ENCODE results near the gene LRRK1.

LRRK1 gene

DNA sequence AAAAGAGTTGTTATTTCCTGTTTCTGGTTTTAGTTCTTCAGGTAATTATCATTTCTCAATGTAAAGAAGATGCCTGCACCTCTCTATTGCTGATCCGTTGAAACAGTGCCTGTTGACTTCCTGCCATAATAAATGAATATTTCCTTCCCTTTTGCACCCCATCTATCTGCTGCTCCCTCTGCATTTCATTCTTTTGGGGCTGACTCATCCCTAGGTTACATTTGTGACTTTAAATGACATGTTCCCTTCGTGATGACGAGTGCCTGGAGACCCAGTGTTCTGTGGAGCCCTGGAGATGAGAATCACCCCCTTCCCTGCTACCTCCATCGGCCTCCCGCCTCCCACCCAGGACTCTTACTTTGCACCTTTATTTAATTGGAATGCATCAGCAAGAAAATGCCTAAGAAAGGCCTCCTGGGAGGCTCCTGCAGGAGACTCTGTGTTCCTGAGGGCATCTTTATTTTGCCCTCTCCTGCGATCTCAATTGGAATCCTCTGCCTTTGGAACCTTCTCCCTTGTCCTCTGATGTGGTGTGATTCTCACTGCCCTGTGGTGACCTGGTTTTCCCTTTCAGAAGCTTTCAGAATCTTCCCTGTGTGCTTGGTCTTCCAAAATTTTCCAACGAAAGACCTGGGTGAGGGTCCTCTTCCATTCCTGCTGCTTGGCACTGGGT is 13.7 kb downstream of the LRRK1 start:
- DNase-seq (ENCODE audit: low read depth in 2 of 2): no peak

DNA sequence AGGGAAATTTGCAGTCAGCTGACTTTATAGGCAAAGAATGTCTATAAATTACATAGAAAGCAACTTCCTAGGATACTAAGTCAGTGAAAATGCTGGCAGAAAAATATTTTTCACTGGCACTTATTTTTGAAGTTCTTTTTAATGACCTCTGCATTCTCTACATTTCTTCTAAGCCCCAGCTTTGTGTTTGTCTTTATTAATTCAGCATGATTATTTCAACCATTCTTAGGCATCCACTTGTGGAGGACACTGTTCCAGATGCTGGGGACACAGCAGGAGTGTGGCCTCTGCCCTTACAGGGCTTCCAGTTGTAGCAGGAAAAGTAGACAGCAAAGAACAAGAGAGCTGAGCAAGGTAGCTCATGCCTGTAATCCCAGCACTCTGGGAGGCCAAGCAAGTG is 15.0 kb downstream of the LRRK1 start:
- no peak for DNase-seq (ENCODE audit: low read depth in 2 of 2)

DNA sequence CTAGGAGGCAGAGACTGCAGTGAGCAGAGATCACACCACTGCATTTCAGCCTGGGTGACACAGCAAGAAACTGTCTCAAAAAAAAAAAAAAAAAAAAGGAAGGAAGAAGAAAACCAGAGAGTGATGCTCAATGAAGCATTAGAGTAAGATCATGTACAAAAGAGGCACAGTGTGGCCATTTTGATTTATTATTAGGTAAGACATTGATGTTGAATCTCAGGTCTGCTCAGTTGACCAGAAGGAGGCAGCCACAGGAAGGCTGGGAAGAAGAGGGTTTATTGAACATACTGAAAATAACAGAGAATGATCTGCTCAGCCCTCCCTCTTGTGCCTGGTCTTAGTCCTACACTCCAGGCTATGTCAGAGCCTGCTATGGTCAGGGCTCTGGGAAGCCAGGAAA is 15.6 kb downstream of the LRRK1 start:
- no peak for DNase-seq (ENCODE audit: low read depth in 2 of 2)

DNA sequence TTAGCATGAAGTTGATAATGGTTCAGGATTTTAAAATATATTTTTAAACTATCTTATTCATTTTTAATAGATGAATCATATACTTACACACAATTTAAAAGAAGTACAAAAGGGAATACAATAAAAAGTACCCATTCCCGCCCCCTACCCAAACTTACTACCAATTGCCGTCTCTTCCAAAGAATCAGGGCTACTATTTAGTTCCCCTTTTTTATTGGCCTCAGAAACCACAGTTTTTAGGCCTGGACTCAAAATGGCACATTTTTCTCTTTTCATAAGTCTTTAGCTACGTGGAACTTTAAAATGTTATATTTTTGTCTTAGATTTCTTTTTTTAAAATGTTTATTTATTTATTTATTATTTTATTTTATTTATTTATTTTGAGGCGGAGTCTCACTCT is 18.0 kb downstream of the LRRK1 start:
- DNase-seq (ENCODE audit: low read depth in 2 of 2): no peak

DNA sequence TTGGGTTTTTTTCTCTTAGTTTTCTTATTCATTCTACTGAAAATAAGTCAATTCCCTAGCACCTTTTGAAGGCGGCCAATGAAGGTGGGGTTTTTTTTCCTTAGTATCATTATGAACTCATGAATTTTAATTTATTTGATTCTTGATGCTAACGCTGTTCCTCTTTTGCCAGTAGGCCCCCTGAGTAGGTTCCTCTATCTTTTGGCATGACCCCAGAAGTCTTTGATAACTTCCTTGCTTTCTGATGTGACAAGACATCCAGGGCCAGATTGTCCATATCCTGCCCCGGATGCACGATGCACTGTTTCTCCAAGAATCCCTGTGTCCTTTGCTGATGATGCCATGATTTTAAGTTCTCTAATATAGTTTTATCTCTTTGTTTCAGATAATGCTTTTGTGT is 20.6 kb downstream of the LRRK1 start:
- DNase-seq (ENCODE audit: low read depth in 2 of 2): no peak

DNA sequence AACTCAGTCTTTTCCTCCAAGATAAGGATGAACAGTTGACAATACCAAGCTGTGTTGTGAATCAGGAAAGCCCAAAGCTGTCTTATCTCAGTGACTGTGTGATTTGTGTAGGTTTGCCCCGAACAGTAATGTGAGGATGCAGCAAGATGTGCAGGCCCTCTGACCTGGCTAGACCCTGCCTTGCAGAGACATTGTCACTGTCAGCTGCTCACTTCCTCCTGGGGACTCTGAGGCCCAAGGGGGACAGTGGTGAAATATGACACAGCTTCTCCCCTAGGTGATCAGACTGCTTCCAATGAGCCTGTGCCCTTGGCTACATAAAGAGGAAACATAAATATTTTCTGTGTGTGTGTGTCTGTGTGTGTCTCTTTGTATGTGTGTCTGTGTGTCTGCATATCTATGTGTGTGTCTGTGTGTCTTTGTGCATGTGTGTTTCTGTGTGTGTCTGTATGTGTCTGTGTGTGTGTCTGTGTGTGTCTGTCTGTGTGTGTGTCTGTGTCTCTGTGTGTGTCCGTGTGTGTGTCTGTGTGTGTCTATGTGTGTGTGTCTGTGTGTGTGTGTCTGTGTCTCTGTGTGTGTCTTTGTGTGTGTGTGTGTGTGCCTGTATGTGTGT is 21.7 kb downstream of the LRRK1 start:
- no peak for DNase-seq (ENCODE audit: low read depth in 2 of 2)

DNA sequence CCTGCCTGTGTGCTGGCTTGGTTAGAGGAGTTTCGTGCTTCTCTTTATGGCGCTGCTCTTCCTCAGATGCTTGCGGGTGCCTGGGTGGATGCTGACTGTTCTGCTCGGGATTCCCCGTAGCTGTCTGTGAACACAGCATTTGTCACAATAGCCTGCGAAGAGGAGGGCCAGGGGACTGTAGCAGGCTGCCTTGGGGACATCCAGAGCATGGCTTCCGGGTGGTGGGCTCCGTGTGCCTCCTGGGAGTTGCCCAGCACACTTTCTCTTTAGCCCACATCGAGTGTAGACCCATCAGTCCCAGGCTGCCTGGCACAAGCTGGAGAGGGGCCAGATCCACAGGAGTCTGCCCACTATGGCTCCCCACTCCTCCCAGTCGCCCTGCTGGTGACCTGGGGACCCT is 22.4 kb downstream of the LRRK1 start:
- DNase-seq (ENCODE audit: low read depth in 2 of 2): no peak

DNA sequence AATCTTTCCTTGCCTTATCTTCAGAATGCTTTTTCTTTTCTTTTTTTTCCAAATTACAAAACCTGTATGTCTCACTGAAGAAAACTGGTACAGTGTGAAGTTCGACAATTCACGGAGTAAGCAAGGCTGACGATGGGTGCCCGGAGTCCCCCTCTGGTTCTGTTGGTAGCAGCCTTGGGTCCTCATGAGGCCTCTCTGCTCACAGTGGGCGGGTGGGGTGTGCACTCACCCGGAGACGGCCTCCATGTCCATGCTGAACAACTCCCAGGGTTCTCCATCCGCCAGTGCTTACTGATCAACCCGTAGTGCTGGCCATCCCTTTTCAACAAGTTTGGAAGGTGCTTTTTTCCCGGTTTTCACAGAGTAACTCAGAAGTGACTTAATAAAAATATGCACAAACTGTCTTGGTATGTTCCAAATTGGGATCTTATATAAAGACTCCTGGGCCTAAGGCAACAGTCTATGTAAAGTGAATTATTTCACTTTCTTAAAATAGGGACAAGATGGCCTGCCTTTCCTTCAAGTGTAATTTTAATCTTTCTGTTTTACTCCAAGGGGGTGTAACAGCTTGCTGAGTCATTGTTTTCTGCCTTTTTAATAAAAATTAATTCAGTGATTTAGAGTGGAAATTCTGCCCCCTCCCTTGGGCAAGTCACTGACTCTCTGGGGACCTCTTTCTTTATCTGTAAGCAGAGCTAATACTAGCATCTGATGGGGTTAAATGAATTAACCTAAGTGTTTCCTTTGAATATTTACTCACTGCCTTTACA is 23.7 kb downstream of the LRRK1 start:
- DNase-seq (ENCODE audit: low read depth in 2 of 2): no peak

DNA sequence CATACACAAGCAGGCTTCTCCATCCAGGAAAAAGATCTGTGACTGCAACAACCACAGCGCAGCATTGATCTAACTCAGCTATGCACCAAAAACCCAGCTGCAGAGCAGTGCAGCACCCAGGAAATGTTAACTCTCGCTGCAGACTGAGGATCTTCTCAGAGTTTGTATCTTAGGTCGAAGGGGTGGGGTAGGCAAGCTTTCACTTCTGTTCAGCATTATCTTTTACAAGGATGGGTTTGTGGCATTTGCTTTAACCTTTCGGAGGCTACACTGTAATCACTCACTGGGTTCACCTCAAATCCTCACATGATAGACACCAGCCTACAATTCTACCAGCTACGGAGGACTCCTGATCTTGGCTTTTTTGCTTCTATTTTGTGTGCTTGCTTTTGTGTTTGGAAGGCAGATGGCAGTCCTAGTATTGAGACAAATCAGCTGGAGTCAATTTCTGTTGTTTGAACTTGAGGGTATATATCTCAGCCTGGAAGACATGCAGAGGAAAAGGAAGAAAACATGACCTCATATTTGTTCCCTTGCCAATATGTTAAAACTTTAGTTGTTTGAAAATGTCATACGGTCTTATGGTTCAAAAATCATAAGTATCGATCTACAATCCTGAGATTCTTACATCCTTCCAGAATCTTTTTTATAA is 25.2 kb downstream of the LRRK1 start:
- DNase-seq (ENCODE audit: low read depth in 2 of 2): no peak

DNA sequence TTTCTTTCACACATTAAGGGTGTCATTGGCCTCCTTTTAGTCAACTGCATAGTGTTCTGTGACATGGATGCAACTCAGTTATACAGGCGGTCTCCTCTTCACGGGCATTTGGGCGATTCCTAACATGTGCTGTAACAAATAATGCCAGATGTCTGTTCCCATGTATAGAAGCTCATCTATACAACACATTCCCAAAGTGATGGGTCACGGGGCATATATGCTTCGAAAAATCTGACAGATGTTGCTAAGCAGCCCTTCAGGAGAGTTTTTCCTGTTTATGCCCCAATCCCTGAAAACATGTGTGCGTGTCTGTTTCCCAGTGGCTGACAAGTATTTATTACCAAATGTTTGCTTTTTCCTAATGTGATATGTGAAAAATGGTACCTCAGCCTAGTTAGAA is 25.8 kb downstream of the LRRK1 start:
- DNase-seq (ENCODE audit: low read depth in 2 of 2): no peak

DNA sequence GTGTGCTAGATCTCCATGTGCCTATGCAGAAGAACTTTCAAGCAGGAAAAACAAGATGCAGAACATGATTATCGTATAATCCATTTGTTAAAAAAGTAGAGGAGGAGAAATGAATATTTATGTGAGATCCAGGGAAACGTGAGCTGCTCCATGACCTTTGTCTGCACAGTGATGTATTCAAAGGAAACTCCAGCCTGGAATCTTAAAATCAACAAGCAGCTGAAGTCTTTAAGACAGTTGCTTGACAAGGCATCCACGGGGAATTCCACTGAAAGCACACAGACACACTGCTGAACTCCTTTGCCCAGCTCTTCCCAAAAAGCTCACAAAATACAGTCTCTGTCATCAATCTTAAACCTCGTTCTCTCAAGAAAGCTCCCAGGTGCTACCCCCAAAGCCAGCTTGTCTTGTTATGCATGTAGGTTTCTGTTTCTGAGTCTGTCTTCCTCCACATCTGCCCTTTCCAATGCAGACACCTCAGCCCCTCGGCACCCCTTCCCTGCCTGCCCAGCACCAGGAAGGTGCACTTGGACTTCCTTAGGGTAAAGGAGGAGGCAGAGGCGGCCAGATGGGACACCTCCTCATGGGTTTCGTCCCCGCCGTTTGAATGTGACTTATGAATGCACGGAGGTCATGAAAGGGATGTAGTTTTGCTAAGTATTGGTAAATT is 28.7 kb downstream of the LRRK1 start:
- no peak for DNase-seq (ENCODE audit: low read depth in 2 of 2)

DNA sequence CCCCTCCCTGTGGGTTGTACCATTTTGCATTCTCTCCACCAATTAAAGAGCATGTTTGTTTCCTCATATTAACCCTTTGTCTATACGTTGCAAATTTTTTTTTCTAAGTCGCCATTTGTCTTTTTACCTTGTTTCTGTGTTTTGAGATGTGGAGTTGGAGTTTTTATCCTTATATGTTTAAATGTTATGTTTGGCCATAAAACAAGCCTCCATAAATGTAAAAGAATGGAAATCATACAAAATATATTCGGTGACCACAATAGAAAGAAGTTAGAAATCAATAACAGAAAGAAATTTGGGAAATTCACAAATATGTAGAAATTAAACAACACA is 29.2 kb downstream of the LRRK1 start:
- DNase-seq (ENCODE audit: low read depth in 2 of 2): no peak

DNA sequence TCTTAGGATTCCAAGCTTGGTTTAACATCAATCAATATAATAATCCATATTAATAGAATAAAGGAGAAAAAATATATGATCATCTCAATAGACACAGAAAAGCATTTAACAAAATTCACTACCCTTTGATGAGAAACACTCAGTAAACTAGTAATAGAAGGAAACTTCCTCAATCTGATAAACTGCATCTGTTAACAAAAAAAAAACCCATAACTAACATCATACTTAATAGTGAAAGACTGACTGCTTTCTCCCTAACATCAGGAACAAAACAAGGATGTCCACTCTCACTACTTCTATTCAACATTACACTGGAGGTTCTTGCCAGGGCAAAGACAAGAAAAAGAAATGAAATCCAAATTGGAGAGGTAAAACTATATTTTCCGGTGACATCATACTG is 30.5 kb downstream of the LRRK1 start:
- no peak for DNase-seq (ENCODE audit: low read depth in 2 of 2)

DNA sequence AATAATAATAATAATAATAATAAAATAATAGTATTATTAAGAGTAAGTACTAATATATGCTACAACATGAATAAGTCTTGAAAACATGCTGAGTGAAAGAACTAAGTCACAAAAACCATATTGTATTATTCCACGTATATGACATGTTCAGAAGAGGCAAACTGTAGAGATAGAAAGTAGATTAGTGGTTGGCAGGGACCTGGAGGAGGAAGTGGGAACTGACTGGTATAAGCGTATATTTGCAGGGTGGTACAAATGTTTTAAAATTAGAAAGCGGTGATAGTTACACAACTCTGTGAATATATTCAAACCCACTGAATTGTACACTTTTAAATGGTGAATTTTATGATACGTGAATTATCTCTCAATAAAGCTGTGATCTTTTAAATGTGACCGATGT is 32.8 kb downstream of the LRRK1 start:
- no peak for DNase-seq (ENCODE audit: low read depth in 2 of 2)

DNA sequence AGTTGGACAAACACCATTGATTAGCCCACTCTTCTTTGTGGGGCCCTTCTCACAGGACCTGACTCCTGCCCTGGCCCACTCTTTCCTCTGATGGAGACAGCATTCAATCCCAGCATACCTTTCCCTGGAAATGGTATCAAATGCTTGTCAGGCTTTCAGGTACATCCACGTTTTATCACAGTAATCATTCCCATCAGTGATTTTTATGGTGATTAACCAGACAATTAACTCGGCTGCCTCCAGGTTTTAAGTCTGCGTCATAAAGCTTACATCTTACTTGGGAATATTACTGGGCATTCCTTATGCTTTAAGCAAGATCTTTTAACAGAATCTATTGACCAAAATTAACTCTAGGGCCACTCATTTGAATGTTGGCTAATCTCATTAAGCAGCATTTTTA is 33.4 kb downstream of the LRRK1 start:
- no peak for DNase-seq (ENCODE audit: low read depth in 2 of 2)

DNA sequence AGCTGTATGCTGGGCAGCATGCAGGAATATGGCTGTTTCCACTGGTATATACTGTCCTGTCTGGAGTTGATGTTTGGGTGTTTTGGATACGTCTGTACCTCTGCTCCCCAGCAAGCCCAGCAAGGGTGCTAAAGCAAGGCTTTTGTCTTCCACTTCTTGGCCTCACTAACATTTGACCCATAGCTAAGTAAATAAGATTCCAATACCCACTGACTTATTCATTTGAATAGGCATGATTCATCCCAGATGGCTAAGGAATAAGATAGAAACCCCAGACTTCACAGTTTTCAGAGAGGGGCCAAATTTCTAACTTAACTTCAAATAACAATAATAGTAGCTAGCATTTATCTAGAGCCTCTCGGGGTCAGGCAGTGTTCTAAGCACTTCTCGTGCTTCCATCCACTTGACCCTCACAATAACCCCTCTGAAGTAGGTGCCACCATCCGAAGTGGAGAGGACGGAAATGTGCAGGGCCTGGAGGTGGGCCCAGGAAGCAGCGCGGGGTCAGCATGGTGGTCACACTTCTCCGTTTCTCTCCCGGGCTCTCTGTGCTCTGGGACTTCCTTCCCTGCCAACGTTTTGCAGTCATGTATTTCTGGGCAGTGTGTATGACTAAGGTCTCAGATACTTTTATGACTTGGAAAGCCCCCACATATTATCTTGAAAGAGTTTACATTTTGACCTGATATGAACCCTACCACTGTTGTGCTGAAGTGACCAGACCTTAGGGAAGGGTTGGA is 39.3 kb downstream of the LRRK1 start:
- DNase-seq (ENCODE audit: low read depth in 2 of 2): no peak

DNA sequence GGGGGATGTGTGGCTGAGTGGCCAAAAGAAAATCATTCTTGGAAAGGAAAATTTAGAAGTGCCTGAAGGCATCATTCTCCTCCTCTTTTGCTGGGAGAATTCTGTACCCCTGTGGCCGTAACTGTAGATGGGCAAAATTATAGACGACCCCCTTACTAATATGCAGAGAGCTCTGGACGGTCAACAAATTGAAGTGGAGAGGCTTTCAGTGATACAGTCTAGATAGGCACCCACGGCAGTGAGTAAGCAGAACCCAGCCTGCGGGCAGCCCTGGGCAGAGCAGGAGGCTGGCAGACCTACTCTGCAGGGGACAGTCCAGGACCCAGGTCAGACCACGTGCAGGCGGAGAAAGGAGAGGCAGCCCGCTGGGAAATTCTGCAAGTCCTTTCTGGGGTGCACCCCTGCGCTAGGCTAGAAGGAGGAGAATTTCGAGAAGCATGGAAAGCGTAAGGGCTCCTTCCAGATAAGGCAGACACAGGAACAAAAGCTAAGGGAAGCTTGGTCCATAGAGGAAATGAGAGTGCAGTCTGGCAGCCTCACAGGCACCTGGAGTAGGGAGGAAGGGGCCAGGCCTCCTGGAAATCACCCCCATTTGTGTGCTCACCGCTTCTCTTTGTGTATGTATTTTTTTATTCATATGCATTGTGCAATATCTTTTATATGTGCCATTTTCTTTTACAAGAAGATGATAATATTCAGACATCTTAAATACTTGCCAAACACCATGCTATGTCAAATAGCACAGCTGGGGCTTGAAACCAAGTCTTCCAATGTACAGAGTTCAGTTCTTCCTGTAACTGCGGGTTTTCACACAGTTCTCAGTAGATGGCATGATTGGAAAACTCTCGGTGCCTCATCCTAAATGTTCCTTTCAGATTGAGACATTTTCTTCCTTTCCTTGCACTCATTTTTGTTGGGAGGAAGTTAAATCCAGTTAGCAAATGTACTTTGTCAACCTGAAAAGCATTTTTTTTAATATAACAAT is 40.2 kb downstream of the LRRK1 start:
- no peak for DNase-seq (ENCODE audit: low read depth in 2 of 2)

DNA sequence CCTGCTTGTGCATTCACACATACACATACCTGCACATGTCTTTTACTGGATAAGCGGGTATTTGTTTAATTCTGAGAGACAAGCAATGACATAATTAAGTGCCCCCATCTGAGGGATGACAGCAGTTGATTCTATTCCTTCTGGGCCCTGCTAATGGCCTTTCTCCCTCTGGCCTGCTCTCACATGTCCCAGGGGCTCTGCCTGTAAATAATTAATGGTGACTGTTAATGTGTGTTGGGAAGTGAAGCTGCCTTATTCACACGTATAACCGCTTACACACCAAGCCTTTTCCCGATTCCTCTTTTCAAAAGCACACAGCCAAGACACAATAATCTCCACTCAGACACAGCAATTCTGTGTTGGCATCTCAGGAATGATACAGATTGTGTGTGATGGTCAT is 47.8 kb downstream of the LRRK1 start:
- no peak for DNase-seq (ENCODE audit: low read depth in 2 of 2)

DNA sequence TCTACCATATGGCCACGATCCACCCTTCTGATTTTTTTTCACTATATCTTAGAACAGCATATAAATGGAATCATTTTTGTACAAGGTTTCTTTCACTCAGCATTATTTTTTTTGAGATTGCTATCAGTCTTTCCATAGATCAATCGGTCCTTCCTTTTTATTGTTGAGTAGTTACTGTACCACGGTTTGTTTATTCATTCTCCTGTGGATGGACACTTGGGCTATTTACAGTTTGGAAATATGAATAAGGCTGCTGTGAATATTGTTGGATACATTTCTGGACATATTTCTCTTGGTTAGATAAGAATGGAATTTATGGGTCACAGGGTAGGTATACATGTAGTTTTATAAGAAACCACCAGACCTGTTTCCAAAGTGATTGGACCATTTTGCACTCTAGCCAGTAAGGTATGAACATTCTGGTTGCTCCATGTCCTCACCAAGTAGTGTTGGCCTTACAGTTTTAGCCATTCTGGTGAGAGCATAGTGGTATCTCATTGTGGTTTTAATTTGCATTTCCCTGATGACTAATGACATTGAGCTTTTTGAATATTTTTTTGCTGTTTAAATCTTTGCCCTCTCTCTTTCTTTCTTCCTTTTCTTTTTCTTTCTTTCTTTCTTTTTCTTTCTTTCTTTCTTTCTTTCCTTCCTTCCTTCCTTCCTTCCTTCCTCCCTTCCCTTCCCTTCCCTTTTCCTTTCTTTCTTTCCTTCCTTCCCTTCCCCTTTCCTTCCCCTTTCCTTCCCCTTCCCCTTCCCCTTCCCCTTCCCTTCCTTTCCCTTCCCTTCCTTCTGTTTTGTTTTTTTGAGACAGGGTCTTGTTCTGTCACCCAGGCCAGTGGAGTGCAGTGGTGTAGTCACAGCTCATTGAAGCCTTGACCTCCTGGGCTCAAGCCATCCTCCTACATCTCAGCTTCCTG is 49.2 kb downstream of the LRRK1 start:
- DNase-seq (ENCODE audit: low read depth in 2 of 2): no peak

Data from stimulated activated CD8-positive, alpha-beta memory T cell treated with anti-CD3 and anti-CD28 coated beads, Interleukin-15, amount 100 ng/mL, for 4 hours (primary cell).